ENCODE results near the gene CLEC18B.
"Not testable (repeated sequence)": the region's sequence is repeated elsewhere in the genome, so short reads cannot be mapped to it uniquely, and the experiment has no call there.

The CLEC18B gene

DNA sequence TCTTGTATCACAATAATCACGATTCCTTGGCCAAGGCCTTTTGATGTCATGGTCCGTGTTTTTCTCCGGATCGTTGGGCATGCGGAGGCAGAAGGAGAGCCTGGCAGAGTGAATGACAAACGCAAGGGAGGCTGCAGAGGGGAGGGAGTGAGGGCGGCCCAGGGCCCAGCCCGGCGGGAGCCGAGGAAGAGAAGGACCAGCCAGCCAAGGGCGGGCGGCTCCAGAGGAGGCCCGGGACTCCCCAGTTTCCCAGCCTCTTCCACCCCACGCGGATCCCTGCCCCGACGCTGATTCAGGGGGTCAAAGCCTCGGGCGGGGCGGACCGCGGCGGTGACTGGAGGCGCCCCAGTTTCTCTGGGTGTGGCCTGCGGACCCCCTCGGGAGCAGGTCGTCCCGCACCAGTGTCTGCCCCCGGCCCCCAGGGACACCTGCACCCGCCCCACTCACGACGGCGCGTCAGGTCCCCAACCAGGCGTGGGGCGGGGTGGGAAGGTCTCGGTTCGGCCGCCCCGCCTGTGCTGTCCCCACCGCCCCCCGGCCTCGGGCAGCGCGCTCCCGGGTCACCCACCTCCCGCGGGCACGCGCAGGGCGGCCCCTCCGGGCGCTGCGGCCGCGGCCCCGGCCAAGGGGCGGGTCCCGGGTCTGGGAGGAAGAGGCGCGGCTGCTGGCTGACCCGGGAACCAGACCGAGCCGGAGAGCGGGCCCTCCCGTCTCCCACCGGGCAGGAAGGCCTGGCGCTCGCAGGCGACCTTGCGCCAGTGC, 14.5 kb downstream of the CLEC18B start:
- DNase-seq (ENCODE audit: low spot score): not testable (repeated sequence)

GRCh38 chr16:74404148-74404933, 16.9 kb downstream of the CLEC18B start:
- not testable (repeated sequence) for DNase-seq (ENCODE audit: low spot score)

GRCh38 chr16:74400238-74400637, 21.0 kb downstream of the CLEC18B start:
- not testable (repeated sequence) for DNase-seq (ENCODE audit: low spot score)

GRCh38 chr16:74398212-74398895, 22.9 kb downstream of the CLEC18B start:
- DNase-seq (ENCODE audit: low spot score): not testable (repeated sequence)

DNA sequence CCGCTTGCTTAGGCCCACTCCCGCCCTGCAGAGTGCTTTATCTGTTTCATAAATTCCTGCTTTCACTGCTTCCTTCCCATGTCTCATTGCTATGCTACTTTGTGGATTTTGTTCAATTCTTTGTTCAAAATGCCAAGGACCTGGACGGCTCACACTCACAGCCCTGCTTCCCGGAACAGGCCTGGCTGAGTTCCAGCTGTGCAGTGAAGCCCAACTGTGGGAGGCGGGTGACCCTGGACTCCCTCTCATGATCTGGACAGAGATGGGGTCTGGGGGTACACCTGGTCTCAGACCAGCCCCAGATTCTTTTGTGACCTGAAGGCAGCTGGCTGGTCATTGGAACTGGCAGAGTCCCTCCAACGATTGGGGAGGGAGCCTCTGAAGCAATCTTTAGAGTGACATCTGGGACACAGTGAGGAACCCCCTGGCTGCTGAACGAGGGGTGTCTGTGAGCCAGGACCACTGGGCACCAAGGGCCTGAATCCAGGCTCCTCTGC, 24.7 kb downstream of the CLEC18B start:
- DNase-seq (ENCODE audit: low spot score): not testable (repeated sequence)

DNA sequence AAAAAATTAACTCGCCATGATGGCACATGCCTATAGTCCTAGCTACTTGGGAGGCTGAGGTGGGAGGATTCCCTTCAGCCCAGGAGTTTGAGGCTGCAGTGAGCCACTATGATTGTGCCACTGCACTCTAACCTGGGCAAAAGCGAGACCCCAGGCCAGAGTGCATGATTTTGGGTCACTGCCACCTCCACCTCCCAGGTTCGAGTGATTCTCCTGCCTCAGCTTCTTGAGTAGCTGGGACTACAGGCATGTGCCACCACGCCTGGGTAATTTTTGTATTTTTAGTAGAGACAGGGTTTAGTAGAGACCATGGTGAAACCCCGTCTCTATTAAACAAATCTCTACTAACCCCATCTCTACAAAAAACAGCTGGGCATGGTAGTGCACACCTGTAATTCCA, 26.7 kb downstream of the CLEC18B start:
- DNase-seq (ENCODE audit: low spot score): not testable (repeated sequence)

DNA sequence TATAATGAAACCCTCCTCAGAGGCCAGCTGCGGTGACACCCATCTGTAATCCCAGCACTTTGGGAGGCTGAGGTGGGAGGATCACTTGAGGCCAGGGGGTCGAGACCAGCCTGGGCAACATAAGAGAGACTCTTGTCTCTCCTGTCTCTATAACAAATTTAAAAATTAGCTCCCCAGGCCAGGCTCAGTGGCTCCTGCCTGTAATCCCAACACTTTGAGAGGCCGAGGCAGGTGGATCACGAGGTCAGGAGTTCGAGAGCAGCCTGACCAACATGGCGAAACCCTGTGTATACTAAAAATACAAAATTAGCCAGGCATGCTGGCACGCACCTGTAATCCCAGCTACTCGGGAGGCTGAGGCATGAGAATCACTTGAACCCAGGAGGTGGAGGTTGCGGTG, 27.1 kb downstream of the CLEC18B start:
- not testable (repeated sequence) for DNase-seq (ENCODE audit: low spot score)

- DNase-seq (ENCODE audit: low spot score): not testable (repeated sequence)
Observed at GRCh38 chr16:74391454-74392050, 29.7 kb downstream of the CLEC18B start.

DNA sequence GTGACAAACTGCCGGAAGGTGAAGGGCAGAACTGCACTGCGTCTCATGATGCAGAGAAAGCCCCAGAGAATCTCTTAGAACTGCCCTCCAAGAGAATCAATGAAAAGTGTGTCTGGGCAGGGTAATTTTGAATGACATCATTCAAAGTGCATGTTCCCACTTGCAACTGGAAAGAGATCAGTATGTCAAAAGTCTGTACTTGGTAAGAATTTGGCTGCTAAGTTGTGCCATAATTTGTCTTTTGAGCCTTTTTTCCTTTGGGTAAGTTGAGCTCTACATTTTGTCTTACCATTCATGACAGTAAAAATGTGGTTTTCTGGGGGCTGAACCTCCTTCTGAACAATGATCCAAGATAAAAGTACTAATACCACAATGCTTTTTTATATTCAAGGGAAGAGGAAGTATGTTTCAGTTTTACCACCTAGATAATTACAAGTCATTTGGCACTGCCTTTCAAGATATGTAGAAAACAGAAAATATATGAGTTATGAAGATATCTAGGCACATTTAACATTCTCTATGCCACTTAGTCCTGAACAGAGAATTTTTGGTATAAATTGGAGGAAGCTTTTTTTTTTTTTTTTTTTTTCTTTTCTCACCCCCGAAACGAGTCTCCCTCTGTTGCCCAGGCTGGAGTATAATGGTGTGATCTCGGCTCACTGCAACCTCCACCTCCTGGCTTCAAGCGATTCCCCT, 38.8 kb downstream of the CLEC18B start:
- DNase-seq (ENCODE audit: low spot score): not testable (repeated sequence)

- DNase-seq (ENCODE audit: low spot score): not testable (repeated sequence)
Observed at GRCh38 chr16:74373847-74374184, 47.5 kb downstream of the CLEC18B start.

DNA sequence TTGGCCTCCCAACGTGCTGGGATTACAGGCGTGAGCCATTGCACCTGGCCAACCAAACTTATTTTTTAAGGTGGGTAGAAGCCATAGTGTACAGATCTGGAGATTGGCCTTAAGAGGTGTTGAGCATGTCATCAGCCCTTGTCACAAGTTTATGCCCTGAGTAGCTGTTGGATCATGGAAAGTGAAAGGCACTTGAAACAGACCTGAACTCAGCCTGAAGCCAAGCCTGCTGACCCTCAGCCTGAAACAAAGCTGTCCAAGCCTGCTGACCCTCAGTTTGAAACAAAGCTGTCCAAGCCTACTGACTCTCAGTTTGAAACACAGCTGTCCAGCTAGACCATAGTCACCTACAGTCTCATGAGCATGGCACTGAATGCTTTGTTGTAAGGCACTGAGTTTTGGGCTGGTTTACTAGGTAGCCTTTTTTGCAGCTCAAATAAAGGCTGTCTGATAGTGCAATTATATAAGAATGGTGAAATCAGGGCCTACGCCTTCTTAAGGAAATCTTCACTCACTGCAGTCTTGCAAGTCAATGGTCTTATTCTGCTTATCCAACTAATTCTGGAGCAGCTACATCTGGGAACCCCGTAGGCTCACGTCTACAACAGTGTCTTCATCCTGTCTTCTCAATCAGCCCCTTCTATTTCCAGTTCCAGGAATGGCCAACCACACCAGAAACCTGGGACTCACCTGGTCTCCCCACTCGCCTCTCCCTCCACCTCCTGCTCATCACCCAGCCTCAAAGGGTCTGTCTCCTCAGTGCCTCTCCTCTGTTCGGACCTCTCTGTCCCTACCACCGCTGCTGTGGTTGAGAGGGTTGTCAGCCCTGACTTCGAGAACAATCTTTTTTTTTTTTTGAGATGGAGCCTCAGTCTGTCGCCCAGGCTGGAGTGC, 48.1 kb downstream of the CLEC18B start:
- no peak for DNase-seq (ENCODE audit: low spot score)

DNA sequence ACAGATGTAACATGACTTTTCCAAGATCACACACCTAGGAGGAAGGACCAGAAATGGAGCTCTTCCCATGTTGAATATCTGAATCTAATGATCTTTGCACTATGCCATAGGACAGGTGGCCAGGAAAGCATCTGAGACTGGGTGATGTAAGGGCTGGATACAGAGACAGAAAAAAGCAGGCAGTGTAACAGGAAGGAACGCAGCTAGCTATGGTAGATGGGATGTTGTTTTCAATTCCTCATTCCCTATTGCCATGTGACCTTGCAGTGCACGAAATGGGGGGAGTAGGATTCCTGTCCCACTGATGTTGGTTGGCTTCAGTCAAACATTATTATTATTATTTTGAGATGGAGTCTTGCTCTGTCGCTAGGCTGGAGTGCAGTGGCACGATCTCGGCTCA, 48.9 kb downstream of the CLEC18B start:
- no peak for DNase-seq (ENCODE audit: low spot score)

GRCh38 chr16:74370338-74371135, 50.7 kb downstream of the CLEC18B start:
- DNase-seq (ENCODE audit: low spot score): not testable (repeated sequence)

DNA sequence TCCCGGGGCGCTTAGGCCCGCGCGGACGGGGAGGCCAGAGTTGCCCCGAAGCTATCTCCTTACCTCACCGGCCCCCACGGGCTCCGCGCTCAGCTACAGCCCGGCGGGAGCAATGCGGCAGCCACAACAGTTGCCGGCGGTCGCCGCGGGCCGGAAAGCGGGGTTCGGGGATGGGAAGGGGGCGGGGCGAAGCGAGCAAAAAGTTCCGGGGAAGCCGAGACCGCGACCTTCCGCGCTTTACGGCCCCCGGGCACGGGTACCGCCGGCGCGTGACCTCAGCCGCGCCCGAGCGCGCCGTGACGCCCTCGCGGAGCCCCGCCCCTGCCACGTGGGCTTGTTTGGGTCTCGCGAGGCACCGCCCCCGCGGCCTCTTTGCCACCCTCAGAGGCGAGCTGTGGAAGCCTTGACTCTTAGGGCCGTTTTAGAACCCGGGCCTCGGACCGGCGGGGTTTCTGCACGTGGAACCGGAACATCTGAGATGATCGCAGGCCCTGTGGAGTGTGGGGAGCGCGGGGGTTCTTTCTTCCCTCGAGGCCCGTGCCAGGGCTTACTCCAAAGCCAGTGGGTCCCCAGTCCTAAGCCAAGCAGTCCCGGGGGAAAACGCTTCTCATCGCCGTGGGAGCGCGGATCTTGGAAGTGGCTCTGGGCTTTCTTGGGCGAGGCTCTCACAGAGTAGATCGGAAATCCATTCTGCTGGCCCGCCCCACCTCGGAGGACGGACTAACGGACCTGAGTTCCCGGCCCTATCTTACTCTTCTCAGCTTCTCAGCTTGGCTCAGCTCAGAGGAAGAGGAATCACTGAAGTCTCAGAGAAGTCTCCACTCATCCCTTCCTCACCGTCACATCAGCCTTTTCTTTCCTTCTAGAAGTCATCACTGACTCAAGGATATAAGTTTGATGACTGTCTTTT, 53.0 kb downstream of the CLEC18B start:
- DNase-seq (ENCODE audit: low spot score): peak; percentile 99

DNA sequence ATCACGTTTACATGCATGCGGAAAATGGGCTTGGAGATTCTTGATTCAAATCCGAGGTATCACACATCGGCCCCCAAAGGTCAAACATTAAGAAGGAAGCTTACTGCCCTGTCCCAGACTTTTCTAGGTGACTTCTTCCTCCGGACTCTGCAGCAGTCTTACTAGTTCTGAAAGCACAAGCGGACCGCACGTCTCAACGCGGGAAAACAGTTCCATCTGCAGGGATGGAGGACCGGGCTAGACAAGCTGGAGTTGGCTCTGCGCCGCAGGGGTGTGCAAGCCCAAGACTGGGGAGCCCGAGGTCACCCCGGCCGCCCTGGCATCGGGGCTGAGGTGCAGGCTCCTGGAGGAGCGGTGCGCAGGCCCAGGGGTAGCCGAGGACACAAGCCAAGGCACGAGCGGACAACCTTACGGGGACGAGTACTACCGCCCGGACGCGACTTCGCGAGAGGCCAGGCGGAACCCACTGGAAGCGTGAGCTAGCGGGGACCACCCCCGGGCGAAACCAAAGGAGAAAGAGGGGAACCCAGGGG, 53.7 kb downstream of the CLEC18B start:
- not testable (repeated sequence) for DNase-seq (ENCODE audit: low spot score)

DNA sequence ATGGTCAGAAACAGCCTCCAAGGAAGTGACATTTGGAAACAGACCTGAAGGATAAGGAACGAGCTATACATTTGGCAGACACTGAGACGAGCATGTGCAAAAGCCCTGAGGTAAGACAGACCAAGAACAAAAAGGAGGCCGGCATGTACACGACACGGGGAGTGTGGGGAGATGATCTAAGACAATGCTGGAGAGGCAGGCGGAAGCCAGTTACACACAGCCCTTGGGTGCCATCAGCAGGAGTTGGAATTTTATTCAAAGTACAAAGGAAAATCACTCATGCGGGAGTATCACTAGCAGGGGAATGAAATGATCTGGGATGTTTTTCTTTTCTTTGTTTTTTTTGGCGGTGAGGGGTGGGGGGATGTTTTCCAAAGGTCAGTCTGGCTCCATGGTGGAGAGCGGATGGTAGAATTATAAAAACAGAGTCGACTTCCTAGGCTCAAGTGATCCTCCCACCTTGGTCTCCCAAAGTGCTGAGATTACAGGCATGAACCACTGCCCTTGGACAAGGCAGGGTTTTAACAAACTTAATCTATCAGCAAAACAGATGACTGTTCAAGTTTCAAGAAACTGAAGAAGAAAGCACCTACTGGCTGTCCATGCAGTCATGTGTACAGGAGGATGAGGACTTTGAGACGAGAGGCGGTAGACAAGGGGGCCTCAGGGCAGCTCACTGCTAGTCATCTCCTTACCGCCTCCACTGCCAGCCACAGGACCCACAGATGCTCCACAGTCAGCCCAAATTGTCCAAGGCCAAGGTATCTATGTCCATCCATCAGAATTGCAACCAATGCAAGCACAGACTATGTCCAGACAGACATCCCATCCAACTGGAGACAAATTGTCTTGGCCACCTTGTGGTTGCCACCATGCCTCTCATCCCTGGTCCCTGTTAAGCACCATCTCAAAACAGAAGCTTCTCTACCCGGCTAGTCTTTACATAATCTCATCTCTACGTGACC, 59.4 kb downstream of the CLEC18B start:
- DNase-seq (ENCODE audit: low spot score): not testable (repeated sequence)

Data from LoVo (cell line).